HG02623 (cell line): ENCODE results near the gene DNMT3B.

ENCODE experiments used
- ATAC-seq: cut with Tn5 transposase; IDR thresholded peaks from one replicate; pipeline ENCODE4 v1.9.1; 2021; ENCODE audit warnings: moderate library complexity; ENCODE audit not compliant: unreplicated experiment

DNMT3B gene

DNA sequence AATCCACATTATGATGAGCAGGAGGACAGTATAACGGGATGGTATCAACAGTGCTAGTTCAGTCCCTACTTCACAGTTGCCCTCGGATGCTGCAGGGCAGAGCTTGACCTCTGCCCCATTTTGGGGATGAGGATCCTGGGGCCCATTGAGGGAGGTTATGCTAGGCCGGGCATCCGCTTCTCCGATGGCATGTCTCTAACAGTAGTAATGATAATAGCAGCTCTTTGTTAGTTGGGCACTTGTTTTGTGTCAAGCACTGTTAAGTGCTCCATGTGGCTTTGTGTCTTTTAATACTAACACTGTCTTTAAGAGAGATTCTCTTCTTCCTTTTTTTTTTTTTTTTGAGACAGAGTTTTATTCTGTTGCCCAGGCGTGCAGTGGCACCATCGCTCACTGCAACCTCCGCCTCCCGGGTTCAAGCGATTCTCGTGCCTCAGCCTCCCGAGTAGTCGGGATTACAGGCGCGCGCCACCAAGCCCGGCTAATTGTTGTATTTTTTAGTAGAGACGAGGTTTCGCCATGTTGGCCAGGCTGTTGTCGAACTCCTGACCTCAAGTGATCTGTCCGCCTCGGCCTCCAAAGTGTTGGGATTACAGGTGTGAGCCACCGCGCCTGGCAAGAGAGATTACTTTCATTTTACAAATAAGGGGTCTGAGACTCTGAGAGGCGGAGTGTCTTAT is 58.7 kb downstream of the DNMT3B start:
- ATAC-seq, result no peak

- ATAC-seq, result no peak
Measured at GRCh38 chr20:32822225-32822624, 60.0 kb downstream of the DNMT3B start.

DNA sequence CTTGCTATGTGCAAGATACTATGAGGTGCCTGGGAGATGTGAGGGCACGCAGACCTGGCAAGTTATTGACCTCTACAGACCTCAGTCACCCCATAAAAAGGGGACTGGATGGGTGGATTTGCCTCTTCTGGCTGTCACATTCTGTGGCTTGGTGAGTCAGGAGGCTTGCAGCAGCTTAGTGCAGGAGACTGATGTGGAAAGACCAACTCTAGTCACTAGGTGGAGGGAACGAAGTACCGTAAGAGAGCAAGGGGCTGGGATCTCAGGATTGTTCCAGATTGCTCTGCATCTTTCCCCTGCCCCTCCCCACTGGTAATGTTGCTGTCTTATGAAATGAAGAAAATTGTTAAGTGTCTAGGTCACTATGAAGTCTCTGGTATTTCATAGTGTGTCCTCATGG is 60.9 kb downstream of the DNMT3B start:
- ATAC-seq, result no peak

DNA sequence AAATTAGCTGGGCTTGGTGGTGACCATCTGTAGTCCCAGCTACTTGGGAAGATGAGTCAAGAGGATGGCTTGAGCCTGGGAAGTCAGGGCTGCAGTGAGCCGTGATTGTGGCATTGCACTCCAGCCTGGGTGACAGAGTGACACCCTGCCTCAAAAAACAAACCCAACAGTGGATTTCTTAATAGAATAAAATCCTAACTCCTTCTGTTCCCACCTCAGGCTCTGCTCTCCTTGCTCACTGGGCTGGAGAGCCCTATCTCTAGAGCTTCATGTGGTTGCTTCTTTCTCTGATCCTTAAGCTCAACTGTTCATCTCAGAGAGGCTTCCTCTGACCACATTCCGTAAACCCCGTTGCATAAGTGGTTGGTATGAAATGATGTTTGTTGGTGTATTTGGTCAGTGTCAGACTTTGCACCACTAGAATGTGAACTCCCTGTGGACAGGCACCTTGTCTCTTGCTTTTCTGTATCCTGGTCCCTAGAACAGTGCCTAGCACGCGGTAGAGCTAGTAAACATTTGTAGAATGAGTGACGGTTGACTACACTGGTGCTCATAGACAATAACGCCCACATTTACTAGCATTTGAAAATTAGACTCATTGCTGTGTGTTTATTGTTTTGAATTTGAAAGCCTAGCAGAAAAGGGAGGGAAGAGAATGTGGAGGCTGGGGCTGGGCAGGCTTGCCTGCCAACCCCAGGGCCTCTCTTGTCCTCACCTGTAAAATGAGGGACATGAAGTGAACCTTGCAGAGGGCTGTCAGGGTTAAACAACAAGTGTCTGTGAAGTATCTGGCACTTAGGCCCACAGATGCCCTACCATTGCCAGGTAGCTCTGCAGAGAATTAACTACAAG is 61.8 kb downstream of the DNMT3B start:
- no peak for ATAC-seq

DNA sequence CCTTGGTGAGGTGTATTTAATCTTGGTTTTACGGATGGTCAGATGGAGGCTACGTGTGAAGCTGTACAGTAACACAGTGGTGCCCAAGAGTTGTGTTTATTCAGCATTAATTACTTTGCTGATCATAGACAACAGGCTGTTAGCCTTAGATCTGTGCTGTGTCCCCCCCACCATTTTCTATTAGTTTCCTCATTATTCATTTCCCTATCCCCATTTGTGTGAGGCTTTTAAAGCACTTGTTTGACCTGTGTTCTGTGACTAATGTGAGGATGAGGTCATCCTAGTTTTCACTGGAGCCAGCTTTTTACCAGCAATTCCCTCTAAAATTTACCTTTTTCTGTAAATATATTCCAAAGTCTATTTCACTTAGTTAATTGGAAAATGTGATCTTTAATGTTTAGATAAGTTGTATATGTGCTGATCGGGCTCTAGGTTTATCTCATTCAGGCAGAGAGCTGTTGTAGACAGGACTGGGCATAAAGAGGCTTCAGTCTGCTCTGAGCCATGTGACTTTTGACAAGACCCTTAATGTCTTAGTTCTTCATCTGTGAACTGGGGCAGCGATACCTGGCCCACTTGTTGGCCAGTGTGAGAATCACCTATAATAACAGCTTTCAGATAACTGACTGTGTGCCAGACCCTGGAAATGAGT is 66.0 kb downstream of the DNMT3B start:
- no peak for ATAC-seq

DNA sequence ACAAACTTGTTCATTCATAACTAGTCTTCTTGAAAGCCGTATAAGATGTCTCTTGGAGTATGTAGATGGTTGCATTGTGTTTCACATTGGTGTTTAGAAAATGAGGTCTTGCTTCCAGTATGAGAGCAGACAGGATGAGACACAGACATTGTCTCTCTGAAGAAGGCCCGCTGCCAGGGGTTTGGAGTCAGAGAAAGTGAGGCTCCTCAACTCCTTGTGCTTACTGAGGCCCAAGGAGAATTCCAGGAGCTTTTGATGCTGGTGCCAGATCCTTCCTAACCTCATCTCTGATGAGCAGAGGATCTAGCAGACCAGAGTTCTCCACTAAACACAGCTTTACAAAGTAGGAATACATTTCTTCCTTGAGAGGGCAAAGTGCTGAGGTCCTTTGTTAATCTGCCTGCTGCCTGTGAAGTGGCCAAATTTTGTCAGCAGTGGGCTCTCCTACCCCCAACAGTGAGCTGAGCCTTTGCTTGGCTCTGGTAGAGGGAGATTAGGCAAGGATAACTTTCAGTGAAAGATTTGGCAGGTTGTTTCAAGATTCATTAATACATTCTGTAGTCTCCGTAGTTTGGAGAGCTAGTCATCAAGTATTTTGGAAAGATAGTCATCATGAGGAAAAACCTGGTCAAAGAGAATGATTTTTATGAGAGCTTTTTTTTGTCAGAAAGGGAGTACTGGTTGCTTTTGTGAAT is 67.3 kb downstream of the DNMT3B start:
- no peak for ATAC-seq

DNA sequence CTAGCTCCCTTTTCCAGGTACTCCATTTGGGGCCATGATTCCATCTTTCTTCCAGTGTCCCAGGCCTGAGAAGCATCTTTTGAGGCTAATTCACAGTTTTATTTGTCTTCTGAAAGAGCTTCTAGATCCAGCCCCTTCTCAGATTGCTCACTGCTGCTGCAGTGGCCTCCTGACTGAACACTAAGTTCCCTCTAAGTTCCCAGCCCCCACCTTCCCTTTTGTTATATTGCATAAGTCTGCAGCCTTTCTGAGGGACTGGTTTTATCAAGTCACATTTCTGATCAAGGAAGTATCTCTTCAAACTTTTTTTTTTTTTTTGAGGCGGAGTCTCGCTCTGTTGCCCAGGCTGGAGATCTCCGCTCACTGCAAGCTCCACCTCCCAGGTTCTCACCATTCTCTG is 68.3 kb downstream of the DNMT3B start:
- no peak for ATAC-seq

DNA sequence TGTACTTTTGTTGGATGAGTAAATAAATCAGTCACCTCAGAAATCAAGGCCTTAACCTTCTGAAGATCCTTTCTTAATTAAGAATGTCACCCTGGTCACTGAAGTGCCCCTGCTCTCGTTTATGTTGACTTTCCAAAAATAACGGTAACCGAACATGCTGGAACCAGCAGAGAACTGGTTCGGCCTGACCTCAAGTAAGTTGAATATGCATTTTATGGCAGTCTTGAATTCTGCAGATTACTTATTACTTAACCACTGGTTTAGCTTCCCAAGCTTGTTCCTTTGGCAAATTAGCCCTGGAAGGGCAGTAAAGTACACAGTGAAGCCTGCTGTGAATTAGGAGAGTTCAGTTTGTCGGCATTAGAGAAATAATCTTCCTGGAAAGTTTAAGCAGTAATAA is 69.8 kb downstream of the DNMT3B start:
- ATAC-seq, result no peak

- ATAC-seq, result no peak
Measured at GRCh38 chr20:32832664-32833063, 70.5 kb downstream of the DNMT3B start.

DNA sequence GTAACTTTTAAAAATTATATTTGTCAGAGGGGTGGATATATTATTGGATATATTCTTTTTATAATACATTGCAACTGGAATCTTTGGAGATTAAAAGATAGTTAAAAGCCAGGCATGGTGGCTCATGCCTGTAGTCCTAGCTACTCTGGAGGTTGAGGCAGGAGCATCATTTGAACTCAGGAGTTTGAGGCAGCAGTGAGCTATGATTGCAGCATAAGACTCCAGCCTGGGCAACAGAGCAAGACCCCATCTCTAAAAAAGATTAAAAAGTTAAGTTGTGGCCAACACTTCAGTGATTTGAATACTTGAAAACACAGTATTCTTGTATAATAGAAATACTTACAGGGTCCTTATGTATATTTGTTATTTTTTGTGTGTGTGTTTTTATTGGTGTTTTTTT is 72.8 kb downstream of the DNMT3B start:
- ATAC-seq, result no peak

GRCh38 chr20:32837157-32837556 is 75.0 kb downstream of the DNMT3B start:
- no peak for ATAC-seq

DNA sequence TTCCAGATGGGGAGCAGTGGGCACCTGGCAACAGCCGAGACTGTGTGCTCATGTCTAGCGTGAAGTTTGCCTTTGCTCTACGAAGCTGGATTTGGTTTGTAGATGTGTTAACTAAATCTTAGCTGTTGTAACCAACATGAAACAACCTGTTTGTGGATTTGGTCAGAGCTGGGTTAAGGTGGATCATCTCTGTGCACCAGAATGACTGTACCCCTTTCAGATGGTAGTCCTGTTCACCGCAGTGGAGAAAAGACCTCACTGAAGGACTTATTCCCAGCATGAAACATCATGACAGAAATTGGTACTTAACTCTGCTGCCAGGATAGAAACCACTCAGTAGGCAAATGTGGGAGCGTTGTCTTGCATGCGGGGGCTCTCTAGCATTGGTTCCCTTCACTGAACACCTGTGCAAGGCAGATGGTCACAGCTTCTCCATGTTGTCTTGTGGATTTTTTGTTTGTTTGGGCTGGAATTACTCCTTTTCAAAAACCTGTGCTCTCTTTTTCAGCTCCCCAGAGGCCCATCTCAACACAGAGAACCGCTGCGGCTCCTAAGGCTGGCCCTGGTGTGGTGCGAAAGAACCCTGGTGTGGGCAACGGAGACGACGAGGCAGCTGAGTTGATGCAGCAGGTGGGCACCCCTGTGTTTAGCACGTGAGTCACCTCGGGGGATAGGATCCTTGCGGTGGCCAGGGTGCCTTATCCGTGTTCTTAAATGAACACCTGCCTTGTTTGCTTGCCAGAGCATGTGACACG is 77.2 kb downstream of the DNMT3B start:
- no peak for ATAC-seq

- no peak for ATAC-seq
Measured at GRCh38 chr20:32839982-32840285, 77.7 kb downstream of the DNMT3B start.

DNA sequence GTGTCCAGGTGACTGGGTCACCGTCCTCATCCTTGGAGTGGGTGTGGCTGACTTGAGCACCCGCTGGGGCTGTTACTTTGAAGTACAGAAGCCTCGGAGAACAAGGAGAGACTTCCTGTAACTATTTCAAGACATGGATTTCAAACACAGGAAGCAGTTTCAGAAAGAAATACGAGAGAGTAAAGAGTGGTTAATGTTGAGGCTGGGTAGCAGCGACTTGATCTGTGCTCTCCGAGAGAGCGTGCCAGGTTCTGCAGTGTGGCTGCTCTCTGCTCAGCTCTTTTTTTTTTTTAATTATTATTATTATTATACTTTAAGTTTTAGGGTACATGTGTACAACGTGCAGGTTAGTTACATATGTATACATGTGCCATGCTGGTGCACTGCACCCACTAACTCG is 79.0 kb downstream of the DNMT3B start:
- no peak for ATAC-seq

DNA sequence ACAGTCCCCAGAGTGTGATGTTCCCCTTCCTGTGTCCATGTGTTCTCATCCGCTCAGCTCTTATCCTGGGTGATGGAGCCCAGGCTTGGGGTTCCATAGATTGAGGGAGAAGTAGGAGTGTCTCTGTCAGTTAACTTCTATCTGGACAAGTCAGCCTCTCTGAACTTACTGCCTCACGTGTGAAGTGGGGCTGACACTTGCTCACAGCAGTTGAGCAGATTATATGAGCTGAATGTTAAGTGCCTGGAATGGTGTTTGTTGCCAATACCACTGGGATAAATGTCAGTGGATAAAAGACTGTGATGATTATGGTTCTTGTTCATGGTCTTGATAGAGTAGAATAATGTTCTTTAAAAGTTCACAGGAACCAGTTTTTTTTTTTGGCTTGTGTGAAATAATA is 79.4 kb downstream of the DNMT3B start:
- no peak for ATAC-seq

DNA sequence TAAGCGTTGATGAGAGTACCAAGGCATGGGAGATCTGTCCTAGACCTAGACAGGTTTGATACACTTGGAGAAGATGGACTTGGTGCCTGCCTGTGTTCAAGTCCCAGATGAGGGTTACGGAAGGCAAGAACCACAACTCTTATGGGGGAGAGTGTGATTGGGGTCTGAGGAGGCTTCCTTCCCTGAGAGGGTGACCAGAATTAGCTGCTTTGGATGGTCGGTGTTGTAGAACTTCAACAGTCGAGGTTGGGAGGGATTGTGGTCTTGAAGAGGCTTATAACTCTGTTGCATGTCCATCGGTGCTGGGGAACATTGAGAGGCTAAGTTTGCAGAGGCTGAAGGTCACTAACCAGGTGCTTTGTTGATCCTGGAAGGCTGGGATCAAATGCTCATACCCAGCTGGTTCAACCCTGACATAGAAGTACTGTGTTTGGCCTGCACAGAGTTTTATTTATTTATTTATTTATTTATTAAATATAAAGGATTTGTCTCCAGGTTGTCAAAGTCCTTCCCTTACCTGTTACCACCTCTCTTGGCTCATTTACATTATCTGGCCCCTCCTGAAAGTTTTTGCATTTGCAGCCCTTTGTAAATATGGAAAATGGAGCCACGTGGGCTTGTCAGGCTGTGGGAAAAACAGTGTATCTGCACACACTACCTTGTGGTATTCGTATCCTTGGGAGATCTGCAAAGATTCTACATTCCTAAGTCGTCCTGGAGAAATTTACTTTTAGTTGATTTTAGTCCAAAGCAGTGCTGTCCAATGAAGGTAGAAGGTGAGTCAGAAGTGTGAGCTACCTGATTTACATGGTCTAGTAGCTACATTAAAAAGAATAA is 80.7 kb downstream of the DNMT3B start:
- ATAC-seq, result no peak

- no peak for ATAC-seq
Measured at GRCh38 chr20:32845786-32846185, 83.6 kb downstream of the DNMT3B start.

GRCh38 chr20:32846852-32847251 is 84.7 kb downstream of the DNMT3B start:
- no peak for ATAC-seq

GRCh38 chr20:32847964-32848363 is 85.8 kb downstream of the DNMT3B start:
- ATAC-seq, result no peak

DNA sequence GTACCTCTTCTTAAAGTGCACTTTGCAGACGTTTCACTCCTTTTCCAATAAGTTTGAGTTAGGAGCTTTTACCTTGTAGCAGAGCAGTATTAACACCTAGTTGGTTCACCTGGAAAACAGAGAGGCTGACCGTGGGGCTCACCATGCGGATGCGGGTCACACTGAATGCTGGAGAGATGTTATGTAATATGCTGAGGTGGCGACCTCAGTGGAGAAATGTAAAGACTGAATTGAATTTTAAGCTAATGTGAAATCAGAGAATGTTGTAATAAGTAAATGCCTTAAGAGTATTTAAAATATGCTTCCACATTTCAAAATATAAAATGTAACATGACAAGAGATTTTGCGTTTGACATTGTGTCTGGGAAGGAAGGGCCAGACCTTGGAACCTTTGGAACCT is 86.7 kb downstream of the DNMT3B start:
- no peak for ATAC-seq
